HG02610 (cell line): ENCODE measurements around the gene NTNG1.
A peak's percentile ranks its signal among the peaks of the same experiment; 100 is the strongest.

Source experiments
- ATAC-seq: cut with Tn5 transposase; IDR thresholded peaks from one replicate; pipeline ENCODE4 v1.9.1; 2021; ENCODE audit warnings: mild to moderate bottlenecking, moderate library complexity; ENCODE audit not compliant: unreplicated experiment

NTNG1 gene

GRCh38 chr1:107389410-107390396 lies 248.9 kb downstream of the NTNG1 start:
- no peak for ATAC-seq

- ATAC-seq: no peak
These were observed 253.5 kb downstream of the NTNG1 start for GRCh38 chr1:107394301-107394700.

GRCh38 chr1:107401704-107402103 lies 260.9 kb downstream of the NTNG1 start:
- no peak for ATAC-seq

GRCh38 chr1:107404756-107405155 lies 263.9 kb downstream of the NTNG1 start:
- no peak for ATAC-seq

GRCh38 chr1:107405236-107405635 lies 264.4 kb downstream of the NTNG1 start:
- ATAC-seq: no peak

- ATAC-seq: no peak
These were observed 266.2 kb downstream of the NTNG1 start for GRCh38 chr1:107407011-107407410.

- ATAC-seq: no peak
These were observed 272.7 kb downstream of the NTNG1 start for GRCh38 chr1:107413546-107413945.

- no peak for ATAC-seq
These were observed 273.1 kb downstream of the NTNG1 start for GRCh38 chr1:107413951-107414350.

GRCh38 chr1:107414550-107414949 lies 273.7 kb downstream of the NTNG1 start:
- ATAC-seq: no peak

- ATAC-seq: no peak
These were observed 274.4 kb downstream of the NTNG1 start for GRCh38 chr1:107415241-107415640.

- ATAC-seq: no peak
These were observed 278.2 kb downstream of the NTNG1 start for GRCh38 chr1:107419003-107419402.

GRCh38 chr1:107422901-107423300 lies 282.1 kb downstream of the NTNG1 start:
- ATAC-seq: no peak

GRCh38 chr1:107430540-107431228 lies 289.8 kb downstream of the NTNG1 start:
- peak; percentile 75 for ATAC-seq

GRCh38 chr1:107432108-107432507 lies 291.3 kb downstream of the NTNG1 start:
- ATAC-seq: peak; percentile 36

- ATAC-seq: no peak
These were observed 292.2 kb downstream of the NTNG1 start for GRCh38 chr1:107433068-107433467.

- ATAC-seq: no peak
These were observed 293.0 kb downstream of the NTNG1 start for GRCh38 chr1:107433635-107434360.

GRCh38 chr1:107434361-107434693 lies 293.5 kb downstream of the NTNG1 start:
- ATAC-seq: no peak

GRCh38 chr1:107436552-107437241 lies 295.9 kb downstream of the NTNG1 start:
- ATAC-seq: no peak

GRCh38 chr1:107439567-107439966 lies 298.7 kb downstream of the NTNG1 start:
- no peak for ATAC-seq

- ATAC-seq: no peak
These were observed 301.7 kb downstream of the NTNG1 start for GRCh38 chr1:107442551-107442950.

GRCh38 chr1:107443027-107443426 lies 302.2 kb downstream of the NTNG1 start:
- ATAC-seq: no peak
